ENCODE measurements around the gene ZNF391. TPM values are rescaled to one million over a fixed set of nuclear protein-coding genes. Genes with fewer than 3 reads are reported as not detected.

ZNF391 gene
- total RNA-seq, 1 experiment from 2014 or later, result 4.6 TPM

- no peak for DNase-seq
- Mint-ChIP-seq H3K4me3 (ENCODE audit: low read depth, unreplicated experiment) (no peak overlapping the region), H3K27ac (ENCODE audit: unreplicated experiment) (no peak overlapping the region), H3K9me3 (ENCODE audit: low read depth, unreplicated experiment) (peaks cover 9% of the 10 kb centered on the region), H3K4me1 (ENCODE audit: low read depth, unreplicated experiment) (no peaks in the 10 kb centered on the region), H3K36me3 (ENCODE audit: insufficient read depth, unreplicated experiment) (no peaks in the 10 kb centered on the region), H3K27me3 (ENCODE audit: unreplicated experiment) (no peaks in the 10 kb centered on the region)
- TF ChIP-seq CTCF (IDR thresholded peaks at IDR 0.05; ENCODE audit: unreplicated experiment), result no peak
- intact Hi-C loops (cut with micrococcal nuclease; ENCODE audit: unreplicated experiment), result no loop called here
- CTCF ChIA-PET, result no interaction called here
- BruUV-seq (replicated peaks), result no TSS peak
Measured at GRCh38 chr6:27439371-27439770, 50.8 kb downstream of the ZNF391 start.

- H3K27me3 Mint-ChIP-seq (ENCODE audit: unreplicated experiment), result no peaks in the 10 kb centered on the region
- DNase-seq, result no peak
- H3K27ac Mint-ChIP-seq (ENCODE audit: unreplicated experiment), result no peak overlapping the region
- no peak for TF ChIP-seq CTCF (IDR thresholded peaks at IDR 0.05; ENCODE audit: unreplicated experiment)
- H3K9me3 Mint-ChIP-seq (ENCODE audit: low read depth, unreplicated experiment), result peaks cover 13% of the 10 kb centered on the region
- BruUV-seq (replicated peaks), result no TSS peak
- H3K36me3 Mint-ChIP-seq (ENCODE audit: insufficient read depth, unreplicated experiment), result no peaks in the 10 kb centered on the region
- intact Hi-C loops (cut with micrococcal nuclease; ENCODE audit: unreplicated experiment), result no loop called here
- H3K4me1 Mint-ChIP-seq (ENCODE audit: low read depth, unreplicated experiment), result no peaks in the 10 kb centered on the region
- no peak overlapping the region for H3K4me3 Mint-ChIP-seq (ENCODE audit: low read depth, unreplicated experiment)
- CTCF ChIA-PET, result no interaction called here
Measured at GRCh38 chr6:27441001-27441400, 52.4 kb downstream of the ZNF391 start.

- Mint-ChIP-seq H3K4me1 (ENCODE audit: low read depth, unreplicated experiment) (no peaks in the 10 kb centered on the region), H3K27ac (ENCODE audit: unreplicated experiment) (no peak overlapping the region), H3K27me3 (ENCODE audit: unreplicated experiment) (no peaks in the 10 kb centered on the region), H3K36me3 (ENCODE audit: insufficient read depth, unreplicated experiment) (no peaks in the 10 kb centered on the region), H3K4me3 (ENCODE audit: low read depth, unreplicated experiment) (no peak overlapping the region), H3K9me3 (ENCODE audit: low read depth, unreplicated experiment) (peaks cover 11% of the 10 kb centered on the region)
- DNase-seq, result no peak
- CTCF ChIA-PET, result no interaction called here
- intact Hi-C loops (cut with micrococcal nuclease; ENCODE audit: unreplicated experiment), result no loop called here
- TF ChIP-seq CTCF (IDR thresholded peaks at IDR 0.05; ENCODE audit: unreplicated experiment), result no peak
- no TSS peak for BruUV-seq (replicated peaks)
Measured at GRCh38 chr6:27442932-27443331, 54.4 kb downstream of the ZNF391 start.

- DNase-seq, result no peak
- no peak for TF ChIP-seq CTCF (IDR thresholded peaks at IDR 0.05; ENCODE audit: unreplicated experiment)
- peaks cover 25% of the 10 kb centered on the region for H3K9me3 Mint-ChIP-seq (ENCODE audit: low read depth, unreplicated experiment)
- no peaks in the 10 kb centered on the region for H3K4me1 Mint-ChIP-seq (ENCODE audit: low read depth, unreplicated experiment)
- BruUV-seq (replicated peaks), result no TSS peak
- intact Hi-C loops (cut with micrococcal nuclease; ENCODE audit: unreplicated experiment), result no loop called here
- CTCF ChIA-PET, result no interaction called here
- H3K27ac Mint-ChIP-seq (ENCODE audit: unreplicated experiment), result no peak overlapping the region
- no peaks in the 10 kb centered on the region for H3K27me3 Mint-ChIP-seq (ENCODE audit: unreplicated experiment)
- peaks cover 13% of the 10 kb centered on the region for H3K36me3 Mint-ChIP-seq (ENCODE audit: insufficient read depth, unreplicated experiment)
- no peak overlapping the region for H3K4me3 Mint-ChIP-seq (ENCODE audit: low read depth, unreplicated experiment)
Measured at GRCh38 chr6:27448456-27448855, 59.9 kb downstream of the ZNF391 start.
